ENCODE measurements around the gene WNT10A. TPM values are rescaled to one million over a fixed set of nuclear protein-coding genes. Genes with fewer than 3 reads are reported as not detected.

Gene WNT10A
- total RNA-seq, 1 experiment from 2014 or later = 1.5 TPM

- H3K9me2 ChIP-seq (ENCODE audit: insufficient read depth) = no peaks in the 10 kb centered on the region
- no peaks in the 10 kb centered on the region for H4K20me1 ChIP-seq (ENCODE audit: insufficient read depth)
- no peaks in the 10 kb centered on the region for H3K4me1 ChIP-seq (ENCODE audit: control insufficient read depth in 1 of 2, insufficient read depth in 2 of 2, low read length in 2 of 2)
- DNase-seq (ENCODE audit: low read depth, low spot score) = no peak
- H3K27me3 ChIP-seq (ENCODE audit: insufficient read depth, low read length) = no peaks in the 10 kb centered on the region
- H3K4me2 ChIP-seq (ENCODE audit: low read length) = no peak overlapping the region
- BruUV-seq (replicated peaks) = no TSS peak
- no peaks in the 10 kb centered on the region for H3K9me3 ChIP-seq (ENCODE audit: control insufficient read depth in 1 of 2, insufficient read depth in 1 of 2, low read depth in 1 of 2, low read length in 2 of 2)
- no peaks in the 10 kb centered on the region for H3K79me2 ChIP-seq (ENCODE audit: insufficient read depth, low read length)
- H3K4me3 ChIP-seq (replicated peaks in 1 of 2; ENCODE audit: low read depth in 1 of 2, low read length in 2 of 2) = no peak overlapping the region
- ChIA-PET CTCF (no interaction called here), POLR2A (no interaction called here), RAD21 (ENCODE audit: low non-redundant PET in 1 of 2, low total read pairs in 2 of 2, uncharacterized antibody in 2 of 2, unreplicated experiment in 2 of 2) (no interaction called here)
- no peak overlapping the region for H2AFZ ChIP-seq (ENCODE audit: low read depth, low read length, poor library complexity, severe bottlenecking)
- H3K36me3 ChIP-seq (ENCODE audit: control insufficient read depth in 1 of 2, insufficient read depth in 2 of 2, low read length in 2 of 2) = no peaks in the 10 kb centered on the region
- TF ChIP-seq CBX3 (IDR thresholded peaks at IDR 0.05; ENCODE audit: low read depth) = no peak
- TF ChIP-seq CEBPB (IDR thresholded peaks at IDR 0.05; ENCODE audit: low read depth) = no peak
- TF ChIP-seq ATF3 (IDR thresholded peaks at IDR 0.05) = no peak
- TF ChIP-seq ZNF274 (IDR thresholded peaks at IDR 0.05; ENCODE audit: low read depth, low read length) = no peak
- TF ChIP-seq SIN3A (IDR thresholded peaks at IDR 0.05; ENCODE audit: low read depth) = no peak
- TF ChIP-seq YY1 (IDR thresholded peaks at IDR 0.05; ENCODE audit: extremely low read depth, insufficient replicate concordance, low read depth, low read length) = no peak
- TF ChIP-seq EZH2 (IDR thresholded peaks at IDR 0.05) = no peak
- TF ChIP-seq MAX (IDR thresholded peaks at IDR 0.05) = no peak
- no peak for TF ChIP-seq SRF (IDR thresholded peaks at IDR 0.05; ENCODE audit: low read depth)
- TF ChIP-seq CTCF (IDR thresholded peaks at IDR 0.05 in 2 of 3, conservative IDR thresholded peaks at IDR 0.05 in 1 of 3; ENCODE audit: borderline replicate concordance in 1 of 3, insufficient read depth in 1 of 3, low read depth in 2 of 3, low read length in 2 of 3) = no peak
- ATAC-seq = no peak
- H3K9ac ChIP-seq (ENCODE audit: low read length) = no peak overlapping the region
- no peak overlapping the region for H3K27ac ChIP-seq (ENCODE audit: low read depth, low read length)
- intact Hi-C loops (cut with micrococcal nuclease) = no loop called here
Observed at GRCh38 chr2:218925434-218925833, 44.8 kb downstream of the WNT10A start.
